HUES64 (cell line): ENCODE measurements around the gene CTSF.

ENCODE experiments used
- H3K27ac ChIP-seq: 2 replicates; pipeline ENCODE4 v1.7.0; 2013; ENCODE audit warnings: low read depth, low read length, inconsistent platforms
- H3K27me3 ChIP-seq: 2 replicates; pipeline ENCODE4 v1.6.1; 2013; ENCODE audit warnings: mild to moderate bottlenecking, low read length; ENCODE audit not compliant: insufficient read depth
- H3K36me3 ChIP-seq: 2 replicates; pipeline ENCODE4 v1.6.1; 2013; ENCODE audit warnings: mild to moderate bottlenecking, low read length; ENCODE audit not compliant: insufficient read depth
- H3K4me1 ChIP-seq: 2 replicates; pipeline ENCODE4 v1.6.1; 2013; ENCODE audit warnings: mild to moderate bottlenecking, low read length, moderate library complexity; ENCODE audit not compliant: insufficient read depth
- H3K4me3 ChIP-seq: 2 replicates; pipeline ENCODE4 v1.5.1; 2013; ENCODE audit warnings: mild to moderate bottlenecking, low read length, moderate library complexity
- H3K9ac ChIP-seq: 2 replicates; pipeline ENCODE4 v1.6.1; 2013; ENCODE audit warnings: mild to moderate bottlenecking, low read depth, low read length
- H3K9me3 ChIP-seq: 2 replicates; pipeline ENCODE4 v1.6.1; 2013; ENCODE audit warnings: low read depth, low read length; ENCODE audit not compliant: insufficient read depth
- WGBS: fragments of 150-250, 120-280 bp; methylation state at CpG from one replicate; pipeline ENCODE4 v1.1.7; 2013; ENCODE audit warnings: missing lambda C conversion rate; 5-methylcytosine and 5-hydroxymethylcytosine counted together

Gene CTSF

DNA sequence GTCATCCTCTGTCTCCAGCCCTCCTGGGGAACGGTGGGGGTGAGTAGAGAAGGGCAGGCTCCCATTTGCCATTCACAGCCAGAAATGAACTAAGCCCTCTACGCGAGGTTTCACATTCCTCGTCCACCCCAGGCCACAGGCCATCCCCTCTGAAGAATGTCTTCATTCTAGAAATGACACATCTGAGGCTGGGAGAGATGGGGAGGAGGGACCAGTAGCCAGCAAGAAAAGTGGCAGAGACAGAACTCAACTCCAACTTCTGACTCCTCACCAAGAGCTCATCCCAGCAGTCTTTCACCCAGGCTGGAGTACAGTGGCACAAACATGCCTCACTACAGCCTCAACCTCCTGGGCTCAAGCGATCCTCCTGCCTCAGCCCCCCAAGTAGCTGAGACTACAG is 3.4 kb downstream of the CTSF start:
- Histone ChIP-seq H3K9ac (no peak overlapping the region), H3K27ac (no peak overlapping the region), H3K4me3 (no peak overlapping the region), H3K4me1 (peaks cover 3% of the 10 kb centered on the region), H3K27me3 (no peaks in the 10 kb centered on the region), H3K36me3 (peaks cover 31% of the 10 kb centered on the region; the same call in 1 of the 2 replicates), H3K9me3 (no peaks in the 10 kb centered on the region)
- WGBS, result 97% methylated on average over 5 of the region's 5 CpGs

DNA sequence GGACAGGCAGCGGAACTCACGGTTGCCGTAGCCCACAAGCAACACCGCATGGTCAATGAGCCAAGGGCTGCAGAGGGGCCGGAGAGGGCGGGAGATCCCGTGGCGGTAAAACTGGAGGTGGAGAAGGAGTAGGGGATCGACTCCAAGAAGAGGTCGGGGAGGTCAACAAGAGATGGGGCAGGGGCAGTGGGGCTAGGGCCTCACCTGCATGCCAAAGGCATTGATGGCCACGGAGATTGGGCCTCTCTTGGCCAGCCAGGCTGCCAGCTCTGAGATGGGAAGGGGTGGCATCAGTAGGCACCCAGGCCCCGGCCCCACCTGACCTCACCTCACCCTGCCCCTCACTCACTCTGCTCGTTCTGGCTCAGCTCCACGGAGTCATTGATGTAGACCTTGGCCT is 3.9 kb downstream of the CTSF start:
- Histone ChIP-seq H3K9ac (no peak overlapping the region), H3K36me3 (peaks cover 31% of the 10 kb centered on the region; the same call in 1 of the 2 replicates), H3K27me3 (no peaks in the 10 kb centered on the region), H3K4me3 (no peak overlapping the region), H3K4me1 (no peaks in the 10 kb centered on the region), H3K27ac (no peak overlapping the region), H3K9me3 (no peaks in the 10 kb centered on the region)
- WGBS, result 92% methylated on average over 14 of the region's 14 CpGs

DNA sequence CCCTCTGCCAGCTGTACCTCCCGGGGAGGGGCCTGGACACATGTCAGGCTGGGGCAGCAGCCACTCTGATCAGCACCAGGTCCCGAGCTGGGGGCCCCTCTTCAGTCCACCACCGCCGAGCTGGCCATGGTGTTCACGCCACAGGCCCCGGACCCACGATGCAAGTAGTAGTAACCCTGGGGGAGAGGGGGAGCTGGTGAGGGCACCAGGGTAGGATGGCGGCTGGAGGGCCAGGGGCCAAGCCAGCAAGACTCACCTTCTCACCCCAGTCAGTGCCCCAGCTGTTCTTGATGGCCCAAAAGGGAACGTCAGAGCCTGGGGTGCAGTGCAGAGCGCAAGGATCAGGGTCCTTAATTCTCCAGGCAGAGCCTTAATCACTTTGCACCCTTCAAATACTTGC is 4.6 kb downstream of the CTSF start:
- Histone ChIP-seq H3K9ac (no peak overlapping the region), H3K27ac (no peak overlapping the region), H3K36me3 (peaks cover 34% of the 10 kb centered on the region; the same call in 1 of the 2 replicates), H3K9me3 (no peaks in the 10 kb centered on the region), H3K4me3 (no peak overlapping the region), H3K27me3 (no peaks in the 10 kb centered on the region), H3K4me1 (no peaks in the 10 kb centered on the region)
- 93% methylated on average over 10 of the region's 10 CpGs for WGBS

DNA sequence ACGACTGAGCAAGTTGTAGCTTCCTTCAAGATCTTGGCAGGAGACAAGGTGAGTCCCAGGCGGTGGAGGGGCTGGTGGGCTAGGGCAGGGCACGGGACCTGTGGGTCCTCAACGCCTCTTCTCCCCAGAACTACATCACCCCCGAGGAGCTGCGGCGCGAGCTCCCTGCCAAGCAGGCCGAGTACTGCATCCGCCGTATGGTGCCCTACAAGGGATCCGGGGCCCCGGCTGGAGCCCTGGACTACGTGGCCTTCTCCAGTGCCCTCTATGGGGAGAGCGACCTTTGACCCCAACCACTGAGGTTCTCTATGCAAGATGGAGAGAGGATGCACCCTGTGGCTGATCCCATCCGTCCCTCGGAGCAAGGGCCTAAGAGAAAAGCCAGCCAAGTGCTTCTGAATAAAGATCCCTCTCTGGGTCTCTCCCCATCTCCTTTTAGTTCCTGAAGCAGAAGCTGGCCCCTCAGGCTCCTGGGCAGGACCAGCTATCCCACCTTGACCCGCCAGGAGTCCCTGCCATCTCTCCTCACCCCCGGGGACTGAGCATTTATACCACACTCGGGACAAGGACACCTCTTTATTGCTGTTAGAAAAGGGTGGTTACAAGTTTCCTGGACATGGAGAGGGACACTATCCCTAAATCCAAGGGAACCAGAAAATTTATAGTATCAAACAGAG is 5.4 kb downstream of the CTSF start:
- Histone ChIP-seq H3K9ac (no peak overlapping the region), H3K9me3 (no peaks in the 10 kb centered on the region), H3K4me3 (no peak overlapping the region), H3K27ac (no peak overlapping the region), H3K27me3 (no peaks in the 10 kb centered on the region), H3K4me1 (no peaks in the 10 kb centered on the region), H3K36me3 (peaks cover 36% of the 10 kb centered on the region; the same call in 1 of the 2 replicates)
- 93% methylated on average over 19 of the region's 20 CpGs for WGBS

DNA sequence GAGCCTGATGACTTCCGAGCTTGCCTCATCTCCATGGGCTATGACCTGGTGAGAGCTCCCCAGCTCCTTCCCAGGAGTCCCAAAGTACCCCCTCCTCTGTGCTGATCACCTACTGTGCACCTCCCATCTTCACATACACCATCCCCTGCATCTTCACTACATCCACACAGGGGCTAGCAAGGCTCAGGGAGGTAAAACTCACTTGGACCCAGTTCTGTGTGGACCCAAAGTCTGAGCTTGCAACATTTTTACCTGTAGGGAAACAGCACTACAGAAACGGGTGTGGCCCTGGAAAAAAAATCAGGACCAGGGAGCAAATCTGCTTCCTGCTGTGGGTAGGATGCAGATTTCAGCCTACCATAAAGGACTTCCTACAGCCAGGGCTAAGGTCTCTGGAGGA is 6.1 kb downstream of the CTSF start:
- Histone ChIP-seq H3K4me1 (no peaks in the 10 kb centered on the region), H3K9ac (no peak overlapping the region), H3K27me3 (no peaks in the 10 kb centered on the region), H3K9me3 (no peaks in the 10 kb centered on the region), H3K36me3 (peaks cover 44% of the 10 kb centered on the region; the same call in 1 of the 2 replicates), H3K27ac (no peak overlapping the region), H3K4me3 (no peak overlapping the region)
- 89% methylated on average over 2 of the region's 2 CpGs for WGBS

DNA sequence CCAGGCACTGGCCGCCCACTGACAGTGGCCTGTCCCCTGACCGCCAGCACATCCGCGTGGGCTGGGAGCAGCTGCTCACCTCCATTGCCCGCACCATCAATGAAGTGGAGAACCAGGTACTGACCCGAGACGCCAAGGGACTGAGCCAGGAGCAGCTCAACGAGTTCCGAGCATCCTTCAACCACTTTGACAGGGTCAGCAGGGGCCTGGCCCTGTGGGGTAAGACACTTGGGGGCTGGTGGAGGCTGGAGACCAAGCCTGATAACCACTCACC is 6.5 kb downstream of the CTSF start:
- Histone ChIP-seq H3K27me3 (no peaks in the 10 kb centered on the region), H3K4me3 (no peak overlapping the region), H3K36me3 (peaks cover 46% of the 10 kb centered on the region; the same call in 1 of the 2 replicates), H3K4me1 (no peaks in the 10 kb centered on the region), H3K9me3 (no peaks in the 10 kb centered on the region), H3K9ac (no peak overlapping the region), H3K27ac (no peak overlapping the region)
- WGBS, result 96% methylated on average over 9 of the region's 9 CpGs

DNA sequence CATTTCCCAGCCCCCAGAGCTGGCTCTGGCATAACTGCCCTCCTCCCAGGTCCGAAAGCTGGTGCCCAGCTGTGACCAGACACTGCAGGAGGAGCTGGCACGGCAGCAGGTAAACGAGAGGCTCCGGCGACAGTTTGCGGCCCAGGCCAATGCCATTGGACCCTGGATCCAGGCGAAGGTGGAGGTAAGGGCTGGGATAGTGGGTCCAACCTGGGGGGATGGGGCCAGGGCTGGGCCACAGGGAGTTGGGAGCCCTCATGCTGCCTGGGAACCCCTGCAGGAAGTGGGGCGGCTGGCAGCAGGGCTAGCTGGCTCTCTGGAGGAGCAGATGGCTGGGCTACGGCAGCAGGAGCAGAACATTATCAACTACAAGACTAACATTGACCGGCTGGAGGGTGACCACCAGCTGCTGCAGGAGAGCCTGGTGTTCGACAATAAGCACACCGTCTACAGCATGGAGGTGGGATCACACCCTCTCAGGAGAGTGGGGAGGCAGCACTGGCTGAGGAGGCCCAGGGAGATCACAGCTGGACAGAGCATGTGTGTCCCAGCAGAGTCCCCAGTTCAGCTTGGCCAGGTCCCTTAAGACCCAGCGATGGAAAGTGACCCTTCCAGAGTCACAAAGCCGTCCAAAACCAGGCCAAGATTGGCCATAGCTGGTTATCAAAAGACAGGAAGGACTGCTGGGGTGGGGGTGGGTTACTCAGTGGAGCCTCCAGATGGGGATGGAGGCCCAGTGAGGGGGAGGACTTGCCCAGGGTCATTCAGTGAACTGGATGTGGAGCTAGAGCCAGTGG is 7.0 kb downstream of the CTSF start:
- Histone ChIP-seq H3K9ac (no peak overlapping the region), H3K27ac (no peak overlapping the region), H3K9me3 (no peaks in the 10 kb centered on the region), H3K4me3 (no peak overlapping the region), H3K27me3 (no peaks in the 10 kb centered on the region), H3K36me3 (peaks cover 46% of the 10 kb centered on the region; the same call in 1 of the 2 replicates), H3K4me1 (no peaks in the 10 kb centered on the region)
- WGBS, result 94% methylated on average over 14 of the region's 14 CpGs

DNA sequence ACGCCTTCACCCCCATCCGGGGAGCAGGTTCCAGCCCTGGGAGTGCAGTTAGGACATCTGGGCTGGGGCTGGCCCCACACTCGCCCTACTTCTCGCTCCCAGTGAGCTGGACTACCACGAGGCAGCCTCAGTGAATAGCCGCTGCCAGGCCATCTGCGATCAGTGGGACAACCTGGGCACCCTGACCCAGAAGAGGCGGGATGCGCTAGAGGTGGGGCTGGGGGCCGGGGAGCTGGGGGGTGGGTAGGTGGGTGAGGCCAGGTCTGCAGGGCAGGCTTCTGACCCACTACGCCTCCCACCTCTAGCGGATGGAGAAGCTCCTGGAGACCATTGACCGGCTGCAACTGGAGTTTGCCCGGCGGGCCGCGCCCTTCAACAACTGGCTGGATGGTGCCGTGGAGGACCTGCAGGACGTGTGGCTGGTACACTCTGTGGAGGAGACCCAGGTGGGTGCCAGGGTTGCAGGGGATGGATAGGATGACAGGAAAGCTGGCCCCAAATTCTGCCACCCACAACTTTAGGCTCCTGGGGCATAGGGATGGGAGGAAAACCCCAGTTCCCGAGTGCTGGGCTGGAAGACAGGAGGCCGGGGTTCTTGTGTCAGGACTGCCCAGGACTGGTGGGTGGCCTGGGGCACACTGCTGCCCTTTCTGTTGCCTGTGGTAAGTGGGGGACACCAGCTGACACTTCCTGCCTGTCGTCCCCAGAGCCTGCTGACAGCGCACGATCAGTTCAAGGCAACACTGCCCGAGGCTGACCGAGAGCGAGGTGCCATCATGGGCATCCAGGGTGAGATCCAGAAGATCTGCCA is 8.3 kb downstream of the CTSF start:
- H3K9me3 ChIP-seq, result no peaks in the 10 kb centered on the region
- no peaks in the 10 kb centered on the region for H3K27me3 ChIP-seq
- H3K4me1 ChIP-seq, result no peaks in the 10 kb centered on the region
- no peak overlapping the region for H3K4me3 ChIP-seq
- H3K36me3 ChIP-seq, result peaks cover 59% of the 10 kb centered on the region; the same call in 1 of the 2 replicates
- WGBS, result 89% methylated on average over 25 of the region's 27 CpGs
- H3K9ac ChIP-seq, result no peak overlapping the region
- no peak overlapping the region for H3K27ac ChIP-seq

DNA sequence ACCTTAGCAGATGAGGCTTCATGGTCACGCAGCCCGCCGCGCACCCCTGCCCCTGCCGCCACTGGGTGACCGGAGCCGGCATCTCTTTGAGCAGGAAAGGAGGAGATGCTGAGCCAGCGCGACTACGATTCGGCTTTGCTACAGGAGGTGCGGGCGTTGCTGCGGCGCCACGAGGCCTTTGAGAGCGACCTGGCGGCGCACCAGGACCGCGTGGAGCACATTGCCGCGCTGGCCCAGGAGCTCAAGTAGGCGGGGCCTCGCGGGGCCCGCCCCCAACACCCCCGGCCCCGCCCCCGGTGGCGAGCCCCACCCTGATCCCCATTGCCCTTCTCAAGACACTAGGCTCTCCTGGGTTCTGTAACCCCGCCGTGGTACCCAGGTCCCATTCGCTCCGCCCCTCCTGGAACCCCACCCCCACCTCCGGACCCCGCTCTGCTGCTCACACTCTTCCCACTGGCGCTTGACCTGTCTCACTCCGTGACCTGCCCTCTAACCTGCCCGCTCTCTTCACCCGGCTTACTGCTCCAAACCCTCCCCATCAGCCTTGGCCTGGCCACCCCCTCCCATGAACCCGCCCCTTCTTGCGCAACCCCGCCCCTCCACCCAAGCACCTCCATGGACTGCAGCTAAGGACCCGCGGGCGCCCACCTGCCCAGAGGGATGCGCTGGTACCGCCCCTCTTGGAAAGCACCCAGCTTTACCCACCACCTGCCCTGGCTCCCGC is 9.1 kb downstream of the CTSF start:
- Histone ChIP-seq H3K27me3 (no peaks in the 10 kb centered on the region), H3K27ac (no peak overlapping the region), H3K4me3 (no peak overlapping the region), H3K9me3 (no peaks in the 10 kb centered on the region), H3K4me1 (no peaks in the 10 kb centered on the region), H3K9ac (no peak overlapping the region), H3K36me3 (peaks cover 61% of the 10 kb centered on the region; the same call in 1 of the 2 replicates)
- 91% methylated on average over 47 of the region's 50 CpGs for WGBS

DNA sequence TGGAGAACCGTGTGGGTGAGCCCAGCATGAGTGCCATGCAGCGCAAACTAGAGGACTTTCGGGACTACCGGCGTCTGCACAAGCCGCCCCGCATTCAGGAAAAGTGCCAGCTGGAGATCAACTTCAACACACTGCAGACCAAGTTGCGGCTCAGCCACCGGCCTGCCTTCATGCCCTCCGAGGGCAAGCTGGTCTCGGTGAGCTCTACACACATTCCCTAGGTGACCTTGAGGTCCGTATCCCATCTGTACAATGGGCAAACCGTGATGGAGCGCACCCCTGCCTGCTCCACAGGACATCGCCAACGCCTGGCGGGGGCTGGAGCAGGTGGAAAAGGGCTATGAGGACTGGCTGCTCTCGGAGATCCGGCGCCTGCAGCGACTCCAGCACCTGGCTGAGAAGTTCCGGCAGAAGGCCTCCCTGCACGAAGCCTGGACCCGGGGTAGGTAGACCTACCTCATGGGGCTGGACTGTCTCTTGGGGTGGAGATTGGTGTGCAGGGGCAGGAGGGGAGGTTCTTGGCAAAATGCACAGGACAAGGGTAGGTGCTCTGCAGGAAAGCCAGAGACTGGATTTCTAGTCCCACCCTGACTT is 10.6 kb downstream of the CTSF start:
- H3K36me3 ChIP-seq, result peaks cover 57% of the 10 kb centered on the region; the same call in 1 of the 2 replicates
- H3K4me1 ChIP-seq, result no peaks in the 10 kb centered on the region
- 93% methylated on average over 24 of the region's 24 CpGs for WGBS

More for the DNA sequence above, 10.6 kb downstream of the CTSF start:
- H3K9me3 ChIP-seq, result no peaks in the 10 kb centered on the region
- no peak overlapping the region for H3K27ac ChIP-seq
- no peak overlapping the region for H3K4me3 ChIP-seq
- no peaks in the 10 kb centered on the region for H3K27me3 ChIP-seq
- no peak overlapping the region for H3K9ac ChIP-seq
